ENCODE results near the gene DIPK1A. TPM values are rescaled to one million over a fixed set of nuclear protein-coding genes. Genes with fewer than 3 reads are reported as not detected.

DIPK1A gene
- total RNA-seq, 1 experiment from 2014 or later: 1.0 TPM

GRCh38 chr1:92838519-92838918 is 122.7 kb downstream of the DIPK1A start:
- Histone ChIP-seq H3K4me2 (ENCODE audit: low read length) (no peak overlapping the region), H3F3A (ENCODE audit: low read length, unreplicated experiment) (peaks cover 18% of the 10 kb centered on the region), H3K9me3 (ENCODE audit: low read length) (no peaks in the 10 kb centered on the region), H3K9me2 (replicated peaks; ENCODE audit: low read length) (no peaks in the 10 kb centered on the region), H3K4me3 (ENCODE audit: low read length) (no peak overlapping the region), H3K36me3 (ENCODE audit: low read depth, low read length) (peaks cover 97% of the 10 kb centered on the region), H3K27ac (ENCODE audit: low read length) (no peak overlapping the region), H3K4me1 (ENCODE audit: insufficient read depth, low read length) (peaks cover 17% of the 10 kb centered on the region), H3K79me2 (ENCODE audit: low read length) (peaks cover 63% of the 10 kb centered on the region), H3K27me3 (ENCODE audit: low read length) (no peaks in the 10 kb centered on the region), H3K9ac (ENCODE audit: low read length) (no peak overlapping the region), H2AFZ (ENCODE audit: low read length) (no peak overlapping the region), H4K20me1 (ENCODE audit: low read length) (peaks cover 78% of the 10 kb centered on the region)
- no peak for TF ChIP-seq EZH2 (IDR thresholded peaks at IDR 0.05; ENCODE audit: low read length, unreplicated experiment)
- no peak for TF ChIP-seq EZH2phosphoT487 (IDR thresholded peaks at IDR 0.05; ENCODE audit: borderline replicate concordance, low read length)
- no peak for TF ChIP-seq CTCF (conservative IDR thresholded peaks at IDR 0.05; ENCODE audit: low read depth, low read length)
- 0 out of 2 replicates have a peak, but pooled peaks have one; percentile 33 for ATAC-seq
- no peak for DNase-seq
- ChIA-PET POLR2A (ENCODE audit: unreplicated experiment) (interaction anchor here (0.6 kb wide), 1 partner anchor 1207 kb away, joined by 3 read pairs; no protein-coding TSS in a partner anchor), CTCF (no interaction called here)
- intact Hi-C loops (cut with micrococcal nuclease): no loop called here
- BruUV-seq (replicated peaks): no TSS peak

GRCh38 chr1:92837062-92837461 is 124.2 kb downstream of the DIPK1A start:
- H3K4me3 ChIP-seq (ENCODE audit: low read length): no peak overlapping the region
- no peak overlapping the region for H3K4me2 ChIP-seq (ENCODE audit: low read length)
- peaks cover 10% of the 10 kb centered on the region for H3F3A ChIP-seq (ENCODE audit: low read length, unreplicated experiment)
- no peaks in the 10 kb centered on the region for H3K9me2 ChIP-seq (replicated peaks; ENCODE audit: low read length)
- H3K79me2 ChIP-seq (ENCODE audit: low read length): peaks cover 77% of the 10 kb centered on the region
- DNase-seq (no peak), ATAC-seq (no peak)
- CTCF ChIA-PET: no interaction called here
- no peak overlapping the region for H3K9ac ChIP-seq (ENCODE audit: low read length)
- POLR2A ChIA-PET (ENCODE audit: unreplicated experiment): no interaction called here
- no peak overlapping the region for H2AFZ ChIP-seq (ENCODE audit: low read length)
- H3K27ac ChIP-seq (ENCODE audit: low read length): no peak overlapping the region
- no TSS peak for BruUV-seq (replicated peaks)
- H3K36me3 ChIP-seq (ENCODE audit: low read depth, low read length): peaks cover 95% of the 10 kb centered on the region
- peaks cover 92% of the 10 kb centered on the region for H4K20me1 ChIP-seq (ENCODE audit: low read length)
- H3K9me3 ChIP-seq (ENCODE audit: low read length): no peaks in the 10 kb centered on the region
- no peaks in the 10 kb centered on the region for H3K27me3 ChIP-seq (ENCODE audit: low read length)
- intact Hi-C loops (cut with micrococcal nuclease): no loop called here
- H3K4me1 ChIP-seq (ENCODE audit: insufficient read depth, low read length): peaks cover 20% of the 10 kb centered on the region
- TF ChIP-seq EZH2 (IDR thresholded peaks at IDR 0.05; ENCODE audit: low read length, unreplicated experiment): no peak
- TF ChIP-seq CTCF (conservative IDR thresholded peaks at IDR 0.05; ENCODE audit: low read depth, low read length): no peak
- no peak for TF ChIP-seq EZH2phosphoT487 (IDR thresholded peaks at IDR 0.05; ENCODE audit: borderline replicate concordance, low read length)

GRCh38 chr1:92834617-92835016 is 126.6 kb downstream of the DIPK1A start:
- Histone ChIP-seq H3K27ac (ENCODE audit: low read length) (no peak overlapping the region), H3K36me3 (ENCODE audit: low read depth, low read length) (peaks cover 73% of the 10 kb centered on the region), H3K4me2 (ENCODE audit: low read length) (peak overlapping the region; percentile 88), H3K9ac (ENCODE audit: low read length) (no peak overlapping the region), H3K9me2 (replicated peaks; ENCODE audit: low read length) (no peaks in the 10 kb centered on the region), H3K27me3 (ENCODE audit: low read length) (no peaks in the 10 kb centered on the region), H2AFZ (ENCODE audit: low read length) (no peak overlapping the region), H3F3A (ENCODE audit: low read length, unreplicated experiment) (no peaks in the 10 kb centered on the region), H4K20me1 (ENCODE audit: low read length) (peaks cover 74% of the 10 kb centered on the region), H3K4me3 (ENCODE audit: low read length) (peak overlapping the region; percentile 98), H3K4me1 (ENCODE audit: insufficient read depth, low read length) (peaks cover 20% of the 10 kb centered on the region), H3K79me2 (ENCODE audit: low read length) (peaks cover 79% of the 10 kb centered on the region), H3K9me3 (ENCODE audit: low read length) (no peaks in the 10 kb centered on the region)
- no peak for TF ChIP-seq EZH2 (IDR thresholded peaks at IDR 0.05; ENCODE audit: low read length, unreplicated experiment)
- TF ChIP-seq CTCF (conservative IDR thresholded peaks at IDR 0.05; ENCODE audit: low read depth, low read length): no peak
- TF ChIP-seq EZH2phosphoT487 (IDR thresholded peaks at IDR 0.05; ENCODE audit: borderline replicate concordance, low read length): no peak
- BruUV-seq (replicated peaks): no TSS peak
- intact Hi-C loops (cut with micrococcal nuclease): loop anchor here (5.0 kb wide), 1 partner anchor 87 kb away; no protein-coding TSS in a partner anchor
- CTCF ChIA-PET: no interaction called here
- DNase-seq: no peak
- no peak for ATAC-seq
- POLR2A ChIA-PET (ENCODE audit: unreplicated experiment): no interaction called here
